HG03064 (cell line): ENCODE measurements around the gene TCP11L2.
"Not testable (repeated sequence)": the region's sequence is repeated elsewhere in the genome, so short reads cannot be mapped to it uniquely, and the experiment has no call there.

Source experiments
- ATAC-seq: cut with Tn5 transposase; IDR thresholded peaks from one replicate; pipeline ENCODE4 v1.9.1; 2021; ENCODE audit warnings: low read depth; ENCODE audit not compliant: unreplicated experiment

TCP11L2 gene

GRCh38 chr12:106333756-106334155 lies 31.2 kb downstream of the TCP11L2 start:
- no peak for ATAC-seq

DNA sequence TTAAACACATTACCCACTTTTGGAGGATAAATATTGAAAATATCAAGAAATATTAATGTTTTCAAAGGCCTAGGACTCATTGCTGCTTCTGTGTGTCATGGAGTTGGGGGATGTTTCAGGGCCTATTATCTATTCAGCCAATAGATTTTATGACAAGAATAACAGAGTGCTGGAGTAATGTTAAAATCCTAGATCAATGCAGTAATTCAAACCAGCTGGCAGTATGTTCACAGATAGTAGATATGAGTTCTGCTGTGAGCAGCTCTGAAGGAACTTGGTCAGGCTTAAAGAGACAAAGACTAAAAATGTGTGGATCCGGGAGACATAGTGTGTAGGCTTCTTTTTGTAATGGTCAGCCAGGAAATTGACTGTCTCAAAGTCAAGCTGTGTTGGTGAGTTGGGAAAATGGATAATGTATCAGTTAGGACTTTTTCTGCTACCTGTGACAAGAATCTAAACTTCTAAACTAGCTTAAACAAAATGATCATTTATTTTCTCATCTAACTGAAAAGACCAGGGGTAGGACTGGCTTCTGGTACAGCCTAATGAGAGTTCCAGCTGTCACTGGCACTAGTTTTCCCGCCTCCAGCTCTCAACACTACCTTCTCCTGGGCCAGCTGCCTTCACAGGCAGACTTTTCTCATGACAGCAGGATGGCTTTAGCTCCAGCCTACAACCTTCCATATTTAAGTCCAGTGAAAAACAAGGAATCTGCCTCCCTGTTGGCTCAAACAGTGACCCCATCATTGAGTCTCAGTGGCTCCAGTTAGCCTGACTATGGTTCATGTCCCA lies 38.7 kb downstream of the TCP11L2 start:
- ATAC-seq, result no peak

GRCh38 chr12:106342397-106343213 lies 40.1 kb downstream of the TCP11L2 start:
- ATAC-seq, result no peak

- no peak for ATAC-seq
Measured at GRCh38 chr12:106343214-106343528, 40.6 kb downstream of the TCP11L2 start.

- no peak for ATAC-seq
Measured at GRCh38 chr12:106344131-106344530, 41.6 kb downstream of the TCP11L2 start.

- no peak for ATAC-seq
Measured at GRCh38 chr12:106345746-106346145, 43.2 kb downstream of the TCP11L2 start.

DNA sequence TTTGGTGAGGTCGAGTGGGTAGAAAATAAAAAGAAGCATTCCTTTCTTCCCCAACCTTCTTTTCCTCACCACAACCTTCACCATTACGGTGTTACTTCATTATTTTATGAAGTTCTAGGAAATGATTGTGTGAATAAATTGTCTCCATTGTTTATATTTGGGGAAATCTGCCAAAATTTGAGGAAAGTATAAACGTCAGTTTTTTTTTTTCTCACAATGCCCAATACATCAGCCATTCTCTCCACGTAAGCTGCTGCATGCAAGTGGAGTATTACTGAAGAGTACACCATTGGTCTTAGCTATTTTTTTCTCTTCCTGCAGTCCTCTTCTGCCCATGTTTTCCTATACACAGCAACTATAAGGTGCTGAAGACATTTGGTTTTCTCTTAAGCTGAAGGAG lies 45.9 kb downstream of the TCP11L2 start:
- ATAC-seq, result no peak

GRCh38 chr12:106353175-106353574 lies 50.6 kb downstream of the TCP11L2 start:
- ATAC-seq, result no peak

- peak; percentile 86 for ATAC-seq
Measured at GRCh38 chr12:106357549-106358395, 55.2 kb downstream of the TCP11L2 start, which contains the start of gene POLR3B. TSS of gene POLR3B (plus strand) at chr12:106357748. CDS start at chr12:106357880, 132 bp downstream.

- peak; percentile 11 for ATAC-seq
Measured at GRCh38 chr12:106358396-106359241, 56.1 kb downstream of the TCP11L2 start.

GRCh38 chr12:106359646-106360399 lies 57.3 kb downstream of the TCP11L2 start:
- no peak for ATAC-seq

- no peak for ATAC-seq
Measured at GRCh38 chr12:106360400-106360994, 58.0 kb downstream of the TCP11L2 start.

- no peak for ATAC-seq
Measured at GRCh38 chr12:106362971-106363370, 60.4 kb downstream of the TCP11L2 start.

DNA sequence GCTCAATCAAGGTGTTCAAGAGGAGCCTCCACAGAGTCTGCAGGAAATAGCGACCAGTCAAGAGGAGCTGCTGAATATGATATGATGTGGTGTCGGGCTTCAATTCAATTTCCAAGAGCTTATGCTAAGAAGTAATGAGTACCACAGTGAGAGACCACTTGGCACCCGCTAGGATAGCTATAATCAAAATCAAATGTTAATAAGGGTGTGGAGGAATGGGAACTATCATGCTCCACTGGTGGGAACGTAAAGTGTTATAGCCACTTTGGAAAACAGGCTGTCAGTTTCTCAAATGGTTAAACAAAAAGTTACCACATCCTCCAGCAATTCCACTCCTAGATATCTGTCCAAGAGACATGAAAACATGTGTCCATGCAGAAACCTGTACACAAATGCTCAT lies 61.7 kb downstream of the TCP11L2 start:
- no peak for ATAC-seq

GRCh38 chr12:106369624-106370346 lies 67.3 kb downstream of the TCP11L2 start:
- no peak for ATAC-seq

DNA sequence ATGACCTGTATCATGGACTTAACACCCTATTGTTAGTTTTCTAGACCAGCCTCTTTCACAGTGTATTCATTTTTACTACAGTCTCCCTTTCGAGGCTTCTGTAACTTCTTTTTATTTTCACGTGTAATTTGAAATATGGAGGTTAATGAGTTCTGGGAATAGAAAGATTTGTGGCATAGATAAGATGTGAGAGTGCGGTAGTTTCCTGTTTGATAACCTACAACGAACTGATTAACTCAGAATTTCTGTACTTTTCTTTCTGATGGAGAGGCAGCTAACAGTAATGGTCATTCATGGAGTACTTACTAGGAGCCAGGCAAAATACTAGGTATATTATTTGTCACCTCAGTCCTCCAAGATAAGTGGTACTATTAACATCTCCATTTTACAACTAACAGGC lies 76.3 kb downstream of the TCP11L2 start:
- ATAC-seq, result no peak

DNA sequence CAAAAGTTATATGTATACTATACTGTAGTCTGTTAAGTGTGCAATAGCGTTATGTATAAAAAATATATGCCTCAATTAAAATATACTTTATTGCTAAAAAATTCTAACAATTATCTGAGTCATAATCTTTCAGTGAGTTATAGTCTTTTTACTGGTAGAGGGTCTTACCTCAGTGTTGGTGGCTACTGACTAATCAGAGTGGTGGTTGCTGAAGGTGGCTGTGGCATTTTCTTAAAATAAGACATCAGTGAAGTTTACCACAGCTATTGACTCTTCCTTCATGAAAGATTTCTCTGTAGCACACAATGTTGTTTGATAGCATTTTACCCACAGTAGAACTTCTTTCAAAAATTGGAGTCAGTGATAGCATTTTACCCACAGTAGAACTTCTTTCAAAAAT lies 78.4 kb downstream of the TCP11L2 start:
- no peak for ATAC-seq

DNA sequence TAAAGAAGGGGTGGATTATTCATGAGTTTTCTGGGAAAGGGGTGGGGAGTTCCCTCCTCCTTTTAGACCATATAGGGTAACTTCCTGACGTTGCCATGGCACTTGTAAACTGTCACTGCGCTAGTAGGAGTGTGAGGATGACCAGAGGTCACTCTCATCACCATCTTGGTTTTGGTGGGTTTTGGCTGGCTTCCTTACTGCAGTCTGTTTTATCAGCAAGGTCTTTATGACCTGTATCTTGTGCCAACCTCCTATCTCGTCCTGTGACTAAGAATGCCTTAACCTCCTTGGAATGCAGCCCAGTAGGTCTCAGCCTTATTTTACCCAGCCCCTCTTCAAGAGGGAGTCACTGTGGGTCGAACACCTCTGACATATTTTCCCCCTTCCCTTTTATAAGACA lies 79.3 kb downstream of the TCP11L2 start:
- ATAC-seq, result not testable (repeated sequence)
